ENCODE results near the gene SCAF1. TPM values are rescaled to one million over a fixed set of nuclear protein-coding genes. Genes with fewer than 3 reads are reported as not detected.

SCAF1 gene
- total RNA-seq, 1 experiment from 2014 or later: 6.2 TPM

DNA sequence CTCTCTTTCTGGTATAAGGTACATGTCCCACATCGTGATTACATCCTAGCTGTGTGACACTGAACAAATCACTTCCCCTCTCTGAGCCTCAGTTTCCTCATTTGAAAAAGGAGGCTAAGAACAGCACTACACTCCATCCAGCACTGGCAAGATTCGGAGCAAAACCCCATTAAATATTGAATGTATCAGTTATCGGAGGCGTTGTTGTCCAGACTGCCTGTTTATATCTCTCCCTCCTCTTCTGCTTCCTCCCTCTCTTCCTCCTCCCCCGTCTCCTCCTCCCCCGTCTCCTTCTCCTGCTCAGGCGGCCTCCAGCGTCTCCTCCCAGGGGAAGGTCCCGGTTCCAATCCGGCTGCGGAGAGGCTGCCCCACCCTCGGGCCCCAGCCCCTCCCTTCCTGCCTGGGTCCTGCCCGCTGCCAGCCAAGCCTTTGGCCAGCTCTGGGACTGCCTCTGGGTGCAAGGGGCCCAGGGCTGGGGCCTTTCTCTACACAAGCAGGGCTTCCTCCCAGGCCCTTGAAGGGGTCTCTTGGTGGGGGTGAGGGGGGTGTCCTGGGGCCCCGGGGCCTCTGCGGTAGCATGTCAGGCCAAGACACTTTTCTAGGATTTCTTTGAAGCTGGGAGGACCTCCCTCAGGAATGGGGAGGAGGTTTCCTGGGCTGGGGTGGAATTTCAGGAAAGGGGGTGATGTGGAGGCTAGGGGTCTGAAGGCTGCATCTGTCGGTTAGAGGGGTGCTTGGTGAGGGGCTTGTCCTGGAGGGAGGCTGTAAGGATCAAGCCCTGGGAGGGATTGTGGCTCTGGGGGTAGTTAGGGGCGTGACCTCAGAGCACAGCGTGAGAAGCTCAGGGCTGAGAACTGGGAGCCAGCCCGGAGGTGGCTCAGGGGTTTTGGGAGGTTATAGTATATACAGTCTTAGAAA is 3.9 kb upstream of the SCAF1 start:
- DNase-seq (ENCODE audit: low read depth, low spot score): peak; percentile 69
- in situ Hi-C loops (cut with HindIII; ENCODE audit: low pct_unique_long_range_greater_than_20kb, low sequenced_read_pairs): no loop called here

DNA sequence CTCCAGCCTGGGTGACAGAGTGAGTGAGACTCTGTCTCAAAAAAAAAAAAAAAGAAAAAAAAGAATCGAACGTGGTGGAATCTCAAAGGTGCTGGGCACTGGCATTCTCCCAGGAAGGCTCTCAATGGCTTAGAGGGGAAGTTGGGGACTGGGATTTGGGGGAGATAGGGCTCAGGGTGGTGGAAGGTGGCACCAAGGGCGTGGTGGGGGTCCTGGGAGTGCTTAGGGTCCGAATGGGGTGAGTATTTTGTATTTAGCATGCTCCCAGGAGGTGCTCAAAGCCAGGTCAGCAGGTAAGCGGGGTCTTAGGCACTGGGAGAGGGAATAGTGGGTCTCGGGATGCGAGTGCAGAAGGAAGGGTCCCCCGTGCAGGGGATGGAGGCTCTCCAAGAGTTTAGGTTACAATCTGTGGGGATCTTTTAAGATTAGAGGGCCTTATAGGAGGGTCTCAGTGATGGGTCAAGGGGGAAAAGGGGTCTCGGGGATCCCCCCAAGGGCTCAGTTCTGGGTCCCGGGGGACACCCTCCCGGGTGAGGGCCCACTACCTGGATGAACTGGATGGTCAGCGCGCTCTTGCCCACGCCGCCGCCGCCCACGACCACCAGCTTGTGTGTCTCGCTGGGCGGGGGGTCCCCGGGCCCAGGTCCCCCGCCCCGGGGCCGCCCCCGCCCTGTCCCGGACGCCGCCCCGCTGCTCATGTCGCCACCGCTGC is 2.5 kb upstream of the SCAF1 start:
- no peak for DNase-seq (ENCODE audit: low read depth, low spot score)
- in situ Hi-C loops (cut with HindIII; ENCODE audit: low pct_unique_long_range_greater_than_20kb, low sequenced_read_pairs): no loop called here

DNA sequence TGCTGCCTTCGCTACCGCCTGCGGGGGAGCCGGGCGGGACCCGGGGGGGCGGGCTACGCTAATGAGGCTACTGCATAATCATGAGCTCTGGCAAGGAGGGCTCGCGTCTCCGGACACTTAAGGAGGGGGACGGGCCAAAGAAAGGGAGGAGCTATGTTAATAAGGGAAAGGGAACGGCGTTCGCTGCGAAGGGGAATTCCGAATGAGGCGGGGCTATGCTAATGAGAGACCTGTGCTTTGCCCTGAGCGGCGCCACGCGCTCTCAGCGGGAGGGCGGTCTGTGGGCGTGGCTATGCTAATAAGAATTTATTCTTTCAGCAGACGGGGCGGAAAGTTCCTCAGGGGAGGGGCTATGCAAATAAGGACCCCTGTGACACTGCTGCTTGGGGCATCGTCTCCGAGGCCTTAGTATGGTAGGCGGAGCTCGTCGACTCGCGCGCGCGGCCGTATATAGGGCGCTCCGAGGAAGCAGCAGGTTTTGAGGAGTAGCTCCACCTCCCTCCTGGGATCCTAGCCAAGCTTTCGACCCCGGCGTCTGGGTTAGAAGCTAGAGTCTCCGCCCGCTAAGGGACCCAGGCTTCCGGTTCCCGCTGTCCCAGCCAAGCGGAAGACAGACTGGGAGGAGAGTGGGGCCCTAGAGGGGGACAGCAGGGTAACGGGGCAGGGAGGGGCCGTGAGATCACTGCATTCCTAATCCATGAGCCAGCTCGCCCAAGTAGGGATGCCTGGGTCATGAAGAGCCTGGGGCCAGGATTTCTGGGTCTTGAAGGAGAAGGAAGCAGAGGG is 1.7 kb upstream of the SCAF1 start, which contains the start of gene RRAS:
RRAS (minus strand) TSS at position 31 of the 786 bp plus-strand sequence. CDS start 45 bp downstream, outside the sequence.
- in situ Hi-C loops (cut with HindIII; ENCODE audit: low pct_unique_long_range_greater_than_20kb, low sequenced_read_pairs): no loop called here
- DNase-seq (ENCODE audit: low read depth, low spot score): peak; percentile 99

DNA sequence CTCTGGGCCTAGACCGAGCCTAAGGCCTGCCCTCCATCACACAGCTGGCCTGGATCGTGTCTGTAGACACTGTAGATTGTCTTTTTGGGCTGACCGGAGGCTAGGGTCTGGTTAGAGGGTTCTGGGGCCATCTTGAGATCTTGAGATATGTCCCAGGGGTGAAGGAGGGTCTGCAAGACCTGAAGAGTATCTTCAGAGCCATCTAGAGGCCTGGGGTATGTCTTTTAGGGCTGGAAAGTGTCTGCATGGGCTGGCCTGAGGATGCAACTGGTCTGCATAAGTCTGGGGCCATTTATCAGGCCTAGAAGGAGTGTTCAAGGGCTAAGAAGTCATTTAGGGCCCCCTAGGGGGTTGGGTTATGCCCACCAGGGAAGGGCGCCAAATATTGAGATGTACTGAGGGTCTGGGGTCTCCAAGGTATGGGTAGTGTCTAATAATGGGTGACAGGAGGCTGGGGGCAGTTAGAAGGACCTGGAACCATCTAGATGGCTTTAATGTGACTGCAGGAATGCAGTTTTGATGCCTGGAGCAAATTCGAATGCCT is 555 bp downstream of the SCAF1 start:
- no peak for DNase-seq (ENCODE audit: low read depth, low spot score)
- in situ Hi-C loops (cut with HindIII; ENCODE audit: low pct_unique_long_range_greater_than_20kb, low sequenced_read_pairs): no loop called here

DNA sequence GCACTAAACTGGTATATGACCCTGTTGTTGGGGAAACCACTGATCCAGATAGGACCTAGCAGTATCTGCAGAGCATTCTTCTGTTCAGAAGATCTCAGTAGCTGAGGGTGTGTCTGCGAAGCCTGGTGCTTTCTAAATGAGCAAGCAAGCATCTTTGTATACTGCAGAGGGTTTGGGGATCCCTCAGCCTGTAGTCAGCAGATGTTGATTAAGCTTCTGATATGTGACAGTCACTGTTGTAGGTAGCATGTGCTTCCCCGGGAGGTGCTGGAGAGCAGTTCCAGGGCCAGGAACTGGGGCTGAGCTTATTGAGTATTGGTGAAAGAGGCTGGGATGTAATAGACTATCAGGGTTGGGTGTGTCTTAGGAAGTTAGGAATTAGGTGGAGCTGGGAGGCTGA is 1.5 kb downstream of the SCAF1 start:
- in situ Hi-C loops (cut with HindIII; ENCODE audit: low pct_unique_long_range_greater_than_20kb, low sequenced_read_pairs): no loop called here
- no peak for DNase-seq (ENCODE audit: low read depth, low spot score)

DNA sequence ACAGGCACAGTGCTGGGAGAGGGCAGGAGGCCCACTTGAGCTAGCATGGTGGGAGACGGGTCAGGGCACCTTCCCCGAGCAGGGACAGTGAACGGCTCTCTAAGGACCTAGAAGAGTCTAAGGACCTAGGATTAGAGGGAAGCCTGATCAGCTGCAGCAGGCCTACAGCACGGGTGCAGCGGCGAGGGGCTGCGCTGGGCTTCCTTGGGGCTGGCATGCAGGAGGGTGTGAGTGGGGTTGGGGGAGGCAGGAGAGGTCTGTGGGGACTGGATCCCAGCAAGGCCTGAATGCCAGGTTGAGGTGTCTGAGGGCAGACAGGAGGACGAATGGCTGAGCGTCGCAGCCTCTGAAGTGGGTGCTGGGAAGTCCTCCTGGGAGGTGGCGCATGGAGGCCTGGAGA is 3.6 kb downstream of the SCAF1 start:
- in situ Hi-C loops (cut with HindIII; ENCODE audit: low pct_unique_long_range_greater_than_20kb, low sequenced_read_pairs): no loop called here
- no peak for DNase-seq (ENCODE audit: low read depth, low spot score)

DNA sequence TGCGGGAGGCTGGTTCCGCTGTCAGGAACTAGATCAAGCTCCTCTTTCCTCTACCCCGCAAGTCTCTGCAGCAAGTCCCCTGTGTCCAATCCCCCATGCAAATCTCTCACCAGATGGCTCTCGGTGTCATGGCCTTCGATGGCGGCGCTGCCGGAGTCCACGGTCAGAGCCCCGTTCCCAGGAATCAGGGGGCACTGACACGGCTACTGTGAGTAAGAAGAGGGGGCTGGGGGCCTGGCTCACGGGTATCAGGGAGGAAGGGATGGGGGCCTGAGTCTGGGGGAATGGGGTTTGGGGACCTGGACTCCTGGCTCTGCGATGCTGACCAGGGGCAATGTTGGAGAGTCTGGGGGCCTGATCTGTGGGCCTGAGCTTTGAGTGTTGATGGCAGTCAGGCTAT is 4.0 kb downstream of the SCAF1 start:
- DNase-seq (ENCODE audit: low read depth, low spot score): no peak
- in situ Hi-C loops (cut with HindIII; ENCODE audit: low pct_unique_long_range_greater_than_20kb, low sequenced_read_pairs): no loop called here

DNA sequence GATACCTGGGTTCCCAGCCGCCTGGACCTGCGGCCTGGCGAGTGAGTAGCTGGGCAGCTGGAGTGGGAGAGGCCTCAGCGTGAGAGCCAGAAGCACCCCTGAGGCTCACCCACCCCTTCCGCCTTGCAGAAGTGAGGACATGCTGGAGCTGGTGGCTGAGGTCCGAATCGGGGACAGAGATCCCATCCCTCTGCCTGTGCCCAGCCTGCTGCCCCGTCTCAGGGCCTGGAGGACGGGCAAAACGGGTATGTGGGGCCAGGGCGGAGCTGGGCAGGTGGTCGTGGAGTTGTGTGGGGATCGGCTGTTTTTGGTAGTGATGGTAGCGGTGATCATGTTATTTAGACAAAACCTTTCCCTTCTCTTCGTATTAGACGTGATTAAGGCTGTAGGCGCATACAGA is 4.6 kb downstream of the SCAF1 start:
- DNase-seq (ENCODE audit: low read depth, low spot score): no peak
- in situ Hi-C loops (cut with HindIII; ENCODE audit: low pct_unique_long_range_greater_than_20kb, low sequenced_read_pairs): no loop called here

DNA sequence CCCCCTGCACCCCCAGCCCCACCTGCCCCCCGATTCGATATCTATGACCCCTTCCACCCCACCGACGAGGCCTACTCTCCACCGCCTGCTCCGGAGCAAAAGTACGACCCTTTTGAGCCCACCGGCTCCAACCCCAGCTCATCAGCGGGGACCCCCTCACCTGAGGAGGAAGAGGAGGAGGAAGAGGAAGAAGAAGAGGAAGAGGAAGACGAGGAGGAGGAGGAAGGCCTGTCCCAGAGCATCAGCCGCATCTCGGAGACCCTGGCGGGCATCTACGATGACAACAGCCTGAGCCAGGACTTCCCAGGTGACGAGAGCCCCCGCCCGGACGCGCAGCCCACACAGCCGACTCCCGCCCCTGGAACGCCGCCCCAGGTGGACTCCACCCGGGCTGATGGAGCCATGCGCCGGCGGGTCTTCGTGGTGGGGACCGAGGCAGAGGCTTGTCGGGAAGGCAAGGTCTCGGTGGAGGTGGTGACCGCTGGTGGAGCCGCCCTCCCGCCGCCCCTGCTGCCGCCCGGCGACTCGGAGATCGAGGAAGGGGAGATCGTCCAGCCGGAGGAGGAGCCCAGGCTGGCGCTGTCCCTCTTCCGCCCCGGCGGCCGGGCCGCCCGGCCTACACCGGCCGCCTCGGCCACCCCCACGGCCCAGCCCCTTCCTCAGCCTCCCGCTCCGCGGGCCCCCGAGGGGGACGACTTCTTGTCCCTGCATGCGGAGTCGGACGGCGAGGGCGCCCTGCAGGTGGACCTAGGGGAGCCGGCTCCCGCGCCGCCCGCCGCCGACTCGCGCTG is 9.2 kb downstream of the SCAF1 start:
- in situ Hi-C loops (cut with HindIII; ENCODE audit: low pct_unique_long_range_greater_than_20kb, low sequenced_read_pairs): no loop called here
- DNase-seq (ENCODE audit: low read depth, low spot score): no peak

DNA sequence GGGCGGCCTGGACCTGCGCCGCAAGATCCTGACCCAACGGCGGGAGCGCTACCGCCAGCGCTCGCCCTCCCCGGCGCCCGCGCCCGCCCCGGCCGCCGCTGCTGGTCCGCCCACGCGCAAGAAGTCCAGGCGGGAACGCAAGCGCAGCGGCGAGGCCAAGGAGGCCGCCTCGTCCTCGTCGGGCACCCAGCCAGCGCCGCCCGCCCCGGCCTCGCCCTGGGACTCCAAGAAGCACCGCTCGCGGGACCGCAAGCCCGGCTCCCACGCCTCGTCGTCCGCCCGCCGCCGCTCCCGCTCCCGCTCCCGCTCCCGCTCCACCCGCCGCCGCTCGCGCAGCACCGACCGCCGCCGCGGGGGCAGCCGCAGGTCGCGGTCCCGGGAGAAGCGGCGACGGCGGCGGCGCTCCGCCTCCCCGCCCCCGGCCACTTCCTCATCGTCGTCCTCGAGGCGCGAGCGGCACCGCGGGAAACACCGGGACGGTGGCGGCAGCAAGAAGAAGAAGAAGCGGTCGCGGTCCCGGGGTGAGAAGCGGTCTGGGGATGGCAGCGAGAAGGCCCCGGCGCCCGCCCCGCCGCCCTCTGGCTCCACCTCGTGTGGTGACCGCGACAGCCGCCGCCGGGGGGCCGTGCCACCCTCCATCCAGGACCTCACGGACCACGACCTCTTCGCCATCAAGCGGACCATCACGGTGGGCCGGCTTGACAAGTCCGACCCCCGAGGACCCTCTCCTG is 10.0 kb downstream of the SCAF1 start:
- in situ Hi-C loops (cut with HindIII; ENCODE audit: low pct_unique_long_range_greater_than_20kb, low sequenced_read_pairs): no loop called here
- DNase-seq (ENCODE audit: low read depth, low spot score): no peak

DNA sequence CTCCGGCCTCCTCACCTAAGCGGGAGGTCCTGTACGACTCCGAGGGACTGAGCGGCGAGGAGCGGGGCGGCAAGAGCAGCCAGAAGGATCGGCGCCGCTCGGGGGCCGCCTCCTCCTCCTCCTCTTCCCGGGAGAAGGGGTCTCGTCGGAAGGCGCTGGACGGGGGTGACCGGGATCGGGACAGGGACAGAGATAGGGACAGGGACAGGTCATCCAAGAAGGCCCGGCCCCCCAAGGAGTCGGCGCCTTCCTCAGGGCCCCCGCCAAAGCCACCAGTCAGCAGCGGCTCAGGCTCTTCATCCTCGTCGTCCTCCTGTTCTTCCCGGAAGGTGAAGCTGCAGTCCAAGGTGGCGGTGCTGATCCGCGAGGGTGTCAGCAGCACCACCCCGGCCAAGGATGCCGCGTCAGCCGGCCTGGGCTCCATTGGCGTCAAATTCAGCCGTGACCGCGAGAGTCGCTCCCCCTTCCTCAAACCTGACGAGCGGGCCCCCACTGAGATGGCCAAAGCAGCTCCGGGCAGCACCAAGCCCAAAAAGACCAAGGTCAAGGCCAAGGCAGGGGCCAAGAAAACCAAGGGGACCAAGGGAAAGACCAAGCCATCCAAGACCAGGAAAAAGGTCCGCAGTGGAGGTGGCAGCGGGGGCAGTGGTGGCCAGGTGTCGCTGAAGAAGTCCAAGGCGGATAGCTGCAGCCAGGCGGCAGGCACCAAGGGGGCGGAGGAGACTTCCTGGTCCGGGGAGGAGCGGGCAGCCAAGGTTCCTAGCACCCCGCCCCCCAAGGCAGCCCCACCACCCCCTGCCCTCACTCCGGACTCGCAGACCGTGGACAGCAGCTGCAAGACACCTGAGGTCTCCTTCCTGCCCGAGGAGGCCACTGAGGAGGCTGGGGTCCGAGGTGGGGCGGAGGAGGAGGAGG is 10.8 kb downstream of the SCAF1 start:
- in situ Hi-C loops (cut with HindIII; ENCODE audit: low pct_unique_long_range_greater_than_20kb, low sequenced_read_pairs): no loop called here
- no peak for DNase-seq (ENCODE audit: low read depth, low spot score)

DNA sequence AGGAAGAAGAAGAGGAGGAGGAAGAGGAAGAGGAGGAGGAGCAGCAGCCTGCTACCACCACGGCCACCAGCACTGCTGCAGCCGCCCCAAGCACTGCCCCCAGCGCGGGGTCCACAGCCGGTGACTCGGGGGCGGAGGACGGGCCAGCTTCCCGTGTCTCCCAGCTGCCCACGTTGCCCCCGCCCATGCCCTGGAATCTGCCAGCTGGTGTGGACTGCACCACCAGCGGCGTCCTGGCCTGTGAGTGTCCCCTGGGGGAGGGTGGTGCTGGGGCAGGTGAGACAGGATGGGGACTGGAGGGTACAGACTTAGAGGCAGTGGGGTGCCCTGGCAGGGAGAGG is 11.4 kb downstream of the SCAF1 start:
- in situ Hi-C loops (cut with HindIII; ENCODE audit: low pct_unique_long_range_greater_than_20kb, low sequenced_read_pairs): no loop called here

DNA sequence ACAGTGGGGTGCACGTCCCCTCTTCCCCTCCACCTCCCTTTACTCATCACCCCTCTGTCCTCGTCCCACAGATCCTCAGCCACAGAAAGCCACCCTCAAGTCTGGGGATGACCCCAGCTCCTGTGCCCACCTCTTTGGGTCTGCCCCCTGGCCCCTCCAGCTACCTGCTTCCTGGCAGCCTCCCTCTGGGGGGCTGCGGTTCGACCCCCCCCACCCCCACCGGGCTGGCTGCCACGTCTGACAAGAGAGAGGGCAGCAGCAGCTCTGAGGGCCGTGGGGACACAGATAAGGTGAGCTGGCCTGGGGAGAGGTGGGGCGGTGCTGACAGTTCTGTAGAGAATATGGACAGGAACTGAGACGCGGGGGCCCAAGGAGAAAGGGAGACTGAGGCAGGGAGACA is 12.6 kb downstream of the SCAF1 start:
- in situ Hi-C loops (cut with HindIII; ENCODE audit: low pct_unique_long_range_greater_than_20kb, low sequenced_read_pairs): no loop called here
- no peak for DNase-seq (ENCODE audit: low read depth, low spot score)

More for the DNA sequence above, 11.4 kb downstream of the SCAF1 start:
- DNase-seq (ENCODE audit: low read depth, low spot score): no peak

DNA sequence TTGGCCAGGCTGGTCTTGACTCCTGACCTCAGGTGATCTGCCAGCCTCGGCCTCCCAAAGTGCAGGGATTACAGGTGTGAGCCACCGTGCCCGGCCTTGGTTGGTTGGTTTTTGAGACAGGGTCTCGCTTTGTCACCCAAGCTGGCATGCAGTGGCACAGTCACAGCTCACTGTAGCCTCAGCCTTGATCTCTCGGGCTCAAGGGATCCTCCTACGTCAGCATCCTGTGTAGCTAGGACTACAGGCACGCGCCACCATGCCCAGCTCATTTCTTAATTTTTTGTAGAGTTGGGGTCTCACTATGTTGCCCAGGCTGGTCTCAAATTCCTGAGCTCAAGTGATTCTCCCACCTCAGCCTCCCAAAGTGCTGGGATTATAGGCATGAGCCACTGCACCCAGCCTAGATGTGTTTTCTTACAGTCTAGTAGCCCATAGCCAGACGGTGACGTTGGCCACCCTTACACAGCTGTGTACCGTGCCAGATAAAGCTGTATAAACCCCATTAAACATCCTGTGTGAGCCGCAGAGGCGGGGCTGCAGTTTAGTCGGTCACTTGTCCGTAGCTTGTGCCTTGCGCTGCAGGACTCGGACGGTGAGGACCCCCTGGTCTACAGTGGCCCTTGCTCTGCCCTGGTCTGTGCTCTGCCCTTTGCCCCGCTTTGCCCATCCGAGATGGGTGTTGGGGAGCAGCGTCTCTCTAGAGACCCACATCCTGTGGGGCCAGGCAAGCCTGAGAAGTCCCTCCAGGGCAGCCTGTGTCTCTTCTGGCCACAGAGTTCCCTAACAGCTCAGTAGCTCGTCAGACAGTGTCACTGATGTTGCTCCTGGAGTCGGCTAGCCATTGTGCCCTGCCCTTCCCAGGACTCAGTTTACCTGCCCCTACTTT is 13.8 kb downstream of the SCAF1 start:
- DNase-seq (ENCODE audit: low read depth, low spot score): no peak
- in situ Hi-C loops (cut with HindIII; ENCODE audit: low pct_unique_long_range_greater_than_20kb, low sequenced_read_pairs): no loop called here

All from SK-MEL-5 (cell line).